ENCODE data around the gene CT55. TPM values are rescaled to one million over a fixed set of nuclear protein-coding genes. Genes with fewer than 3 reads are reported as not detected.
"Not testable (repeated sequence)": the region's sequence is repeated elsewhere in the genome, so short reads cannot be mapped to it uniquely, and the experiment has no call there.

Gene CT55
- not detected for total RNA-seq
- not detected for polyA plus RNA-seq
- long read RNA-seq, donor 1 = 0 reads
- long read RNA-seq, donor 2 = 0 reads

GRCh38 chrX:135170877-135171519 is at the start of gene CT55:
Gene CT55, minus strand, starts transcription at chrX:135171398. Its CDS starts 227 bp downstream, at chrX:135171171.
- Histone ChIP-seq H3K36me3 (ENCODE audit: control insufficient read depth in 1 of 2, insufficient read depth in 2 of 2, low read length in 1 of 2) (no peaks in the 10 kb centered on the region), H3K27ac (ENCODE audit: low read depth in 1 of 2, low read length in 2 of 2) (no peak within 1 kb of the TSS), H3K27me3 (ENCODE audit: control insufficient read depth in 1 of 2, insufficient read depth in 2 of 2, low read length in 1 of 2) (no peaks in the 10 kb centered on the region), H3K4me3 (ENCODE audit: low read length in 2 of 2) (no peak within 1 kb of the TSS), H3K9me3 (ENCODE audit: control insufficient read depth, low read length) (no peaks in the 10 kb centered on the region), H3K4me1 (ENCODE audit: control insufficient read depth in 1 of 2, insufficient read depth in 2 of 2, low read length in 2 of 2) (no peaks in the 10 kb centered on the region)
- 89 to 94% methylated on average over 27 of the region's 27 CpGs for WGBS, 2 donors
- no peak for ATAC-seq (ENCODE audit: low FRiP score)
- DNase-seq = no peak
- intact Hi-C loops (cut with DNase I) = no loop called here

- Histone ChIP-seq H3K4me3 (ENCODE audit: low read length in 2 of 2) (no peak overlapping the region), H3K27me3 (ENCODE audit: control insufficient read depth in 1 of 2, insufficient read depth in 2 of 2, low read length in 1 of 2) (no peaks in the 10 kb centered on the region), H3K27ac (ENCODE audit: low read depth in 1 of 2, low read length in 2 of 2) (no peak overlapping the region), H3K36me3 (ENCODE audit: control insufficient read depth in 1 of 2, insufficient read depth in 2 of 2, low read length in 1 of 2) (no peaks in the 10 kb centered on the region), H3K4me1 (ENCODE audit: control insufficient read depth in 1 of 2, insufficient read depth in 2 of 2, low read length in 2 of 2) (no peaks in the 10 kb centered on the region), H3K9me3 (ENCODE audit: control insufficient read depth, low read length) (no peaks in the 10 kb centered on the region)
- intact Hi-C loops (cut with DNase I) = no loop called here
- DNase-seq = no peak
- 83 to 89% methylated on average over 8 of the region's 8 CpGs for WGBS, 2 donors
- ATAC-seq (ENCODE audit: low FRiP score) = no peak
These were observed 42.1 kb upstream of the CT55 start for GRCh38 chrX:135213200-135213844.

- intact Hi-C loops (cut with DNase I); H3K9me3 ChIP-seq (ENCODE audit: control insufficient read depth, low read length); ATAC-seq (ENCODE audit: low FRiP score); H3K36me3 ChIP-seq (ENCODE audit: control insufficient read depth in 1 of 2, insufficient read depth in 2 of 2, low read length in 1 of 2); DNase-seq; H3K27me3 ChIP-seq (ENCODE audit: control insufficient read depth in 1 of 2, insufficient read depth in 2 of 2, low read length in 1 of 2); H3K4me3 ChIP-seq (ENCODE audit: low read length in 2 of 2); H3K4me1 ChIP-seq (ENCODE audit: control insufficient read depth in 1 of 2, insufficient read depth in 2 of 2, low read length in 2 of 2); H3K27ac ChIP-seq (ENCODE audit: low read depth in 1 of 2, low read length in 2 of 2): not testable (repeated sequence)
- WGBS, 2 donors = 30 to 40% methylated on average over 11 of the region's 11 CpGs
These were observed 35.2 kb upstream of the CT55 start for GRCh38 chrX:135206427-135206826.

GRCh38 chrX:135200297-135200696 is 29.1 kb upstream of the CT55 start:
- intact Hi-C loops (cut with DNase I) = no loop called here
- Histone ChIP-seq H3K4me1 (ENCODE audit: control insufficient read depth in 1 of 2, insufficient read depth in 2 of 2, low read length in 2 of 2) (no peaks in the 10 kb centered on the region), H3K36me3 (ENCODE audit: control insufficient read depth in 1 of 2, insufficient read depth in 2 of 2, low read length in 1 of 2) (no peaks in the 10 kb centered on the region), H3K4me3 (ENCODE audit: low read length in 2 of 2) (no peak overlapping the region), H3K27me3 (ENCODE audit: control insufficient read depth in 1 of 2, insufficient read depth in 2 of 2, low read length in 1 of 2) (no peaks in the 10 kb centered on the region), H3K9me3 (ENCODE audit: control insufficient read depth, low read length) (no peaks in the 10 kb centered on the region), H3K27ac (ENCODE audit: low read depth in 1 of 2, low read length in 2 of 2) (no peak overlapping the region)
- DNase-seq (no peak), ATAC-seq (ENCODE audit: low FRiP score) (no peak)
- WGBS, 2 donors = 62 to 78% methylated on average over 4 of the region's 4 CpGs

GRCh38 chrX:135194684-135195083 is 23.5 kb upstream of the CT55 start:
- no peaks in the 10 kb centered on the region for H3K27me3 ChIP-seq (ENCODE audit: control insufficient read depth in 1 of 2, insufficient read depth in 2 of 2, low read length in 1 of 2)
- no peaks in the 10 kb centered on the region for H3K36me3 ChIP-seq (ENCODE audit: control insufficient read depth in 1 of 2, insufficient read depth in 2 of 2, low read length in 1 of 2)
- no peak overlapping the region for H3K27ac ChIP-seq (ENCODE audit: low read depth in 1 of 2, low read length in 2 of 2)
- WGBS, 2 donors = 68 to 85% methylated on average over 15 to 16 of the region's 16 CpGs
- H3K9me3 ChIP-seq (ENCODE audit: control insufficient read depth, low read length) = no peaks in the 10 kb centered on the region
- ATAC-seq (ENCODE audit: low FRiP score) (no peak), DNase-seq (no peak)
- no peaks in the 10 kb centered on the region for H3K4me1 ChIP-seq (ENCODE audit: control insufficient read depth in 1 of 2, insufficient read depth in 2 of 2, low read length in 2 of 2)
- no peak overlapping the region for H3K4me3 ChIP-seq (ENCODE audit: low read length in 2 of 2)
- intact Hi-C loops (cut with DNase I) = no loop called here

- Histone ChIP-seq H3K4me3 (ENCODE audit: low read length in 2 of 2) (no peak overlapping the region), H3K9me3 (ENCODE audit: control insufficient read depth, low read length) (no peaks in the 10 kb centered on the region), H3K36me3 (ENCODE audit: control insufficient read depth in 1 of 2, insufficient read depth in 2 of 2, low read length in 1 of 2) (no peaks in the 10 kb centered on the region), H3K27ac (ENCODE audit: low read depth in 1 of 2, low read length in 2 of 2) (no peak overlapping the region), H3K4me1 (ENCODE audit: control insufficient read depth in 1 of 2, insufficient read depth in 2 of 2, low read length in 2 of 2) (no peaks in the 10 kb centered on the region), H3K27me3 (ENCODE audit: control insufficient read depth in 1 of 2, insufficient read depth in 2 of 2, low read length in 1 of 2) (no peaks in the 10 kb centered on the region)
- ATAC-seq (ENCODE audit: low FRiP score) (no peak), DNase-seq (no peak)
- 69 to 74% methylated on average over 6 of the region's 6 CpGs for WGBS, 2 donors
- intact Hi-C loops (cut with DNase I) = no loop called here
These were observed 22.5 kb upstream of the CT55 start for GRCh38 chrX:135193740-135194139.

GRCh38 chrX:135191838-135192237 is 20.6 kb upstream of the CT55 start:
- 62 to 79% methylated on average over 3 of the region's 3 CpGs for WGBS, 2 donors
- DNase-seq = no peak
- H3K27ac ChIP-seq (ENCODE audit: low read depth in 1 of 2, low read length in 2 of 2) = no peak overlapping the region
- no peaks in the 10 kb centered on the region for H3K27me3 ChIP-seq (ENCODE audit: control insufficient read depth in 1 of 2, insufficient read depth in 2 of 2, low read length in 1 of 2)
- intact Hi-C loops (cut with DNase I) = no loop called here
- H3K36me3 ChIP-seq (ENCODE audit: control insufficient read depth in 1 of 2, insufficient read depth in 2 of 2, low read length in 1 of 2) = no peaks in the 10 kb centered on the region
- H3K4me3 ChIP-seq (ENCODE audit: low read length in 2 of 2) = no peak overlapping the region
- H3K4me1 ChIP-seq (ENCODE audit: control insufficient read depth in 1 of 2, insufficient read depth in 2 of 2, low read length in 2 of 2) = no peaks in the 10 kb centered on the region
- H3K9me3 ChIP-seq (ENCODE audit: control insufficient read depth, low read length) = no peaks in the 10 kb centered on the region
- ATAC-seq (ENCODE audit: low FRiP score) = no peak

GRCh38 chrX:135185795-135186443 is 14.7 kb upstream of the CT55 start:
- ATAC-seq (ENCODE audit: low FRiP score) (no peak), DNase-seq (no peak)
- no peak overlapping the region for H3K27ac ChIP-seq (ENCODE audit: low read depth in 1 of 2, low read length in 2 of 2)
- H3K36me3 ChIP-seq (ENCODE audit: control insufficient read depth in 1 of 2, insufficient read depth in 2 of 2, low read length in 1 of 2) = no peaks in the 10 kb centered on the region
- H3K4me1 ChIP-seq (ENCODE audit: control insufficient read depth in 1 of 2, insufficient read depth in 2 of 2, low read length in 2 of 2) = no peaks in the 10 kb centered on the region
- H3K4me3 ChIP-seq (ENCODE audit: low read length in 2 of 2) = no peak overlapping the region
- intact Hi-C loops (cut with DNase I) = no loop called here
- no peaks in the 10 kb centered on the region for H3K27me3 ChIP-seq (ENCODE audit: control insufficient read depth in 1 of 2, insufficient read depth in 2 of 2, low read length in 1 of 2)
- WGBS, 2 donors = 42 to 46% methylated on average over 8 of the region's 8 CpGs
- no peaks in the 10 kb centered on the region for H3K9me3 ChIP-seq (ENCODE audit: control insufficient read depth, low read length)

GRCh38 chrX:135178636-135179035 is 7.4 kb upstream of the CT55 start:
- no peak for DNase-seq
- Histone ChIP-seq H3K27ac (ENCODE audit: low read depth in 1 of 2, low read length in 2 of 2) (no peak overlapping the region), H3K9me3 (ENCODE audit: control insufficient read depth, low read length) (no peaks in the 10 kb centered on the region), H3K36me3 (ENCODE audit: control insufficient read depth in 1 of 2, insufficient read depth in 2 of 2, low read length in 1 of 2) (no peaks in the 10 kb centered on the region), H3K4me1 (ENCODE audit: control insufficient read depth in 1 of 2, insufficient read depth in 2 of 2, low read length in 2 of 2) (no peaks in the 10 kb centered on the region), H3K4me3 (ENCODE audit: low read length in 2 of 2) (no peak overlapping the region), H3K27me3 (ENCODE audit: control insufficient read depth in 1 of 2, insufficient read depth in 2 of 2, low read length in 1 of 2) (no peaks in the 10 kb centered on the region)
- WGBS, 2 donors = 57 to 69% methylated on average over 3 of the region's 3 CpGs
- no peak for ATAC-seq (ENCODE audit: low FRiP score)
- intact Hi-C loops (cut with DNase I) = no loop called here

Data from aorta (tissue), 5 donors.